Adipocyte (in vitro differentiated cells): Measurements from ENCODE around the gene DHRSX.
"Not testable (repeated sequence)": the region's sequence is repeated elsewhere in the genome, so short reads cannot be mapped to it uniquely, and the experiment has no call there.

ENCODE experiments used
- DNase-seq: peaks from one replicate; pipeline ENCODE4 v3.0.0-alpha.2; 2015; ENCODE audit warnings: low read depth
- H3K27me3 ChIP-seq: replicated peaks from 2 replicates; pipeline ENCODE4 v1.7.0; 2013; ENCODE audit warnings: mild to moderate bottlenecking, low read length, moderate library complexity; ENCODE audit not compliant: control insufficient read depth, insufficient read depth
- H3K36me3 ChIP-seq: 2 replicates; pipeline ENCODE4 v1.7.0; 2013; ENCODE audit warnings: low read length, mild to moderate bottlenecking, moderate library complexity; ENCODE audit not compliant: control insufficient read depth, insufficient read depth, severe bottlenecking
- H3K4me1 ChIP-seq: 2 replicates; pipeline ENCODE4 v1.7.0; 2013; ENCODE audit warnings: mild to moderate bottlenecking, low read length, moderate library complexity; ENCODE audit not compliant: control insufficient read depth, insufficient read depth
- H3K4me3 ChIP-seq: 2 replicates; pipeline ENCODE4 v1.7.0; 2013; ENCODE audit warnings: mild to moderate bottlenecking, low read length, moderate library complexity
- H3K9ac ChIP-seq: 2 replicates; pipeline ENCODE4 v1.7.0; 2013; ENCODE audit warnings: mild to moderate bottlenecking, low read length, moderate library complexity
- H3K9me3 ChIP-seq: 2 replicates; pipeline ENCODE4 v1.7.0; 2013; ENCODE audit warnings: mild to moderate bottlenecking, low read length, moderate library complexity; ENCODE audit not compliant: control insufficient read depth

The DHRSX gene

GRCh38 chrX:2469852-2470251, 30.9 kb downstream of the DHRSX start:
- not testable (repeated sequence) for H3K9me3 ChIP-seq, H3K4me1 ChIP-seq, H3K27me3 ChIP-seq, DNase-seq, H3K36me3 ChIP-seq, H3K9ac ChIP-seq, H3K4me3 ChIP-seq

- H3K9me3 ChIP-seq = no peaks in the 10 kb centered on the region
- no peak for DNase-seq
- H3K4me1 ChIP-seq = no peaks in the 10 kb centered on the region
- H3K36me3 ChIP-seq = no peaks in the 10 kb centered on the region
- H3K4me3 ChIP-seq = no peak overlapping the region
- H3K9ac ChIP-seq = no peak overlapping the region
- no peaks in the 10 kb centered on the region for H3K27me3 ChIP-seq
These were observed 31.5 kb downstream of the DHRSX start for GRCh38 chrX:2469196-2469685.

DNA sequence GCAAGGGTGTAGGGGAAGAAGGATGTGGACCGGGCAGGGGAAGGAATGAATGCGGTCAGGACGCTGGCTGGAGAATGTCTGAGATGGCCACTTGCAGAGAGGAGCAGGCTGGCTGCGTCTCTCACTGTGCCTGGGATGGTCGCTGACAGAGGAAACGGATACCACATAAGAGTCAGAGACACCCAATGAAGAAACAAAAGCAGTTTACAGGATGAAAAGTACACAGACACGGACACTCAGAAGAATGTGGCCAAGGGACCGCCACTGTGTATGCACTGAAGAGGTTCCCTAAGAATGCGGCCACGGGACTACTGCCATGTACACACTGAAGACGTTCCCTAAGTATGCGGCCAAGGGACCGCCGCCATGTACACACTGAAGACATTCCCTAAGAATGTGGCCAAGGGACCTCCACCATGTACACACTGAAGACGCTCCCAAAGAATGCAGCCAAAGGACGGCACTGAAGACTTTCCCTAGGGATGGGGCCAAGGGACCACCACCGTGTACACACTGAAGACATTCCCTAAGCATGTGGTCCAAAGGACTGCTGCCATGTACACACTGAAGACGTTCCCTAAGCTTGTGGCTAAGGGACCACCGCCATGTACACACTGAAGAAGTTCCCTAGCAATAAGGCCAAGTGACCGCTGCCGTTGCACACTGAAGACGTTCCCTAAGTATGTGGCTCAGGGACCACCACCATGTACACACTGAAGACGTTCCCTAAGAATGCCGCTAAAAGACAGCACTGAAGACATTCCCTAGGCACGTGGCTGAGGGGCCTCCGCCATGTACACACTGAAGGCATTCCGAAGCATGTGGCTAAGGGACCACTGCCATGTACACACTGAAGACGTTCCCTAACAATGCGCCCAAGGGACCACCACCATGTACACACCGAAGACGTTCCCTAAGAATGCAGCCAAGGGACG, 32.2 kb downstream of the DHRSX start:
- no peak for DNase-seq
- H3K4me3 ChIP-seq = no peak overlapping the region
- H3K4me1 ChIP-seq = no peaks in the 10 kb centered on the region
- no peaks in the 10 kb centered on the region for H3K9me3 ChIP-seq
- no peak overlapping the region for H3K9ac ChIP-seq
- no peaks in the 10 kb centered on the region for H3K36me3 ChIP-seq
- H3K27me3 ChIP-seq = no peaks in the 10 kb centered on the region

DNA sequence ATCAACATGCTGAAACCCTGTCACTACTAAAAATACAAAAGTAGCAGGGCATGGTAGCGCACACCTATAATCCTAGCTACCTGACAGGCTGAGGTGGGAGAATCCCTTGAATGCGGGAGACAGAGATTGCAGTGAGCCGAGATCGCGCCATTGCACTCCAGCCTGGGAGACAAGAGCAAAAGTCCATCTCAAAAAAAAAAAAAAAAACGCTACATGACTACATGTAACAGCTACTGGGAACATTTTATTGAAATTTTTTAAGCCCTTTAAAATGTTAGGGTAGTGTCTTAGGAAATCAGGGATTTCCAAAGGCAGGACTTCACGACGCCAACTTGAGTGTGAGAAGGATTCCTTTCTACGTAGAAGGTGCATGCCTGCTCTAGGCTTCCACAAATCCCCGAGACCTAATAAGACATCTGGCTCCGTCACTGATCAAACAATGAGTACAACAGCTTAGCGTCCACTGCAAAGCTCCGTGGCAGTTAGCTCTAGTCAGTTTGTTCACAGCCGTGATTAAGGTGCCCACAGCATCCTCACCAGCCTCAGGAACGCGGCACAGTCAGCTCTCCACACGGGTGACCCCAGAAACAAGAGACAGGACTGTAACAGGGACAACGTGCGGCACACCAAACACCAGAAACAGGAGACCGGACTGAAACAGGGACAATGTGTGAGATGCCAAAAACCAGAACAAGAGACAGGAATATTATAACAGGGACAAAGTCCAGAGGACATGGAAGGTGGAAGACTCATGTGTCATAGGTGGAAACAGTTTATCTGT, 33.7 kb downstream of the DHRSX start:
- Histone ChIP-seq H3K9ac (no peak overlapping the region), H3K9me3 (no peaks in the 10 kb centered on the region), H3K4me3 (no peak overlapping the region), H3K27me3 (no peaks in the 10 kb centered on the region), H3K4me1 (no peaks in the 10 kb centered on the region), H3K36me3 (no peaks in the 10 kb centered on the region)
- DNase-seq = no peak

DNA sequence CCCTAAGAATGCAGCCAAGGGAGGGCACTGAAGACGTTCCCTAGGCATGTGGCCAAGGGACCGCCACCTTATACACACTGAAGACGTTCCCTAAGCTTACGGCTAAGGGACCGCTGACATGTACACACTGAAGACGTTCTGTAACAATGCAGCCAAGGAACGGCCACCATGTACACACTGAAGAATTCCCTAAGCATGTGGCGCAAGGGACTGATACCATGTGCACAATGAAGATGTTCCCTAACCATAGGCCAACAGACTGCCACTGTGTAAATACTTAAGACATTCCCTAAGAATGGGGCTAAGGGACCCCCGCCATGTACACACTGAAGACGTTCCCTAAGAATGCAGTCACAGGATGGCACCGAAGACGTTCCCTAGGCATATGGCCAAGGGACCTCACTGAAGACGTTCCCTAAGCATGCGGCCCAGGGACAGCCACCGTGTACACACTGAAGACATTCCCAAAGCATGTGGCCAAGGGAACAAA, 36.1 kb downstream of the DHRSX start:
- Histone ChIP-seq H3K4me3 (no peak overlapping the region), H3K27me3 (no peaks in the 10 kb centered on the region), H3K36me3 (no peaks in the 10 kb centered on the region), H3K9me3 (no peaks in the 10 kb centered on the region), H3K9ac (no peak overlapping the region), H3K4me1 (peaks cover 2% of the 10 kb centered on the region)
- no peak for DNase-seq

- Histone ChIP-seq H3K9ac (no peak overlapping the region), H3K4me1 (peaks cover 2% of the 10 kb centered on the region), H3K27me3 (no peaks in the 10 kb centered on the region), H3K9me3 (no peaks in the 10 kb centered on the region), H3K4me3 (no peak overlapping the region), H3K36me3 (no peaks in the 10 kb centered on the region)
- no peak for DNase-seq
These were observed 36.7 kb downstream of the DHRSX start for GRCh38 chrX:2463973-2464676.

GRCh38 chrX:2463481-2463880, 37.3 kb downstream of the DHRSX start:
- not testable (repeated sequence) for H3K36me3 ChIP-seq, H3K9me3 ChIP-seq, DNase-seq, H3K4me3 ChIP-seq, H3K27me3 ChIP-seq, H3K9ac ChIP-seq, H3K4me1 ChIP-seq

GRCh38 chrX:2462780-2463179, 38.0 kb downstream of the DHRSX start:
- no peaks in the 10 kb centered on the region for H3K27me3 ChIP-seq
- no peak overlapping the region for H3K4me3 ChIP-seq
- H3K36me3 ChIP-seq = no peaks in the 10 kb centered on the region
- no peak for DNase-seq
- no peaks in the 10 kb centered on the region for H3K9me3 ChIP-seq
- peaks cover 2% of the 10 kb centered on the region for H3K4me1 ChIP-seq
- H3K9ac ChIP-seq = no peak overlapping the region

GRCh38 chrX:2462074-2462473, 38.7 kb downstream of the DHRSX start:
- Histone ChIP-seq H3K4me1 (peaks cover 2% of the 10 kb centered on the region), H3K4me3 (no peak overlapping the region), H3K9me3 (no peaks in the 10 kb centered on the region), H3K27me3 (no peaks in the 10 kb centered on the region), H3K36me3 (no peaks in the 10 kb centered on the region), H3K9ac (no peak overlapping the region)
- no peak for DNase-seq

DNA sequence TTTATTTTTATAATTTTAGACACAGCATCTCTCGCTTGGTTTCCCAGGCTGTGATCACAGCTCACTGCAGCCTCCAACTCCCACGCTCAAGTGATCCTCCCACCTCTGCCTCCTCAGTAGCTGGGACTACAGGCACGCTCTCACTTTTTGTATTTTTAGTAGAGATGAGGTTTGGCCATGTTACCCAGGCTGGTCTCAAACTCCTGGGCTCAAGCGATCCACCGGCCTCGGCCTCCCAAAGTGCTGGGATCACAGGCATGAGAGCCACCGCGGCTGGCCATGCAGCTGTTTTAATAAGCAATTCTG, 39.1 kb downstream of the DHRSX start:
- H3K9me3 ChIP-seq = no peaks in the 10 kb centered on the region
- H3K4me1 ChIP-seq = peaks cover 2% of the 10 kb centered on the region
- H3K27me3 ChIP-seq = no peaks in the 10 kb centered on the region
- H3K36me3 ChIP-seq = no peaks in the 10 kb centered on the region
- no peak overlapping the region for H3K9ac ChIP-seq
- no peak overlapping the region for H3K4me3 ChIP-seq
- no peak for DNase-seq
